ENCODE measurements around the gene C5orf58. TPM values are rescaled to one million over a fixed set of nuclear protein-coding genes. Genes with fewer than 3 reads are reported as not detected.

Gene C5orf58
- total and polyA plus RNA-seq, 9 of the 15 experiments (the other 6 are each of a cell fraction or from before 2014, with no cell fraction given), result 1.5 to 7.6 (median 5.3) TPM

DNA sequence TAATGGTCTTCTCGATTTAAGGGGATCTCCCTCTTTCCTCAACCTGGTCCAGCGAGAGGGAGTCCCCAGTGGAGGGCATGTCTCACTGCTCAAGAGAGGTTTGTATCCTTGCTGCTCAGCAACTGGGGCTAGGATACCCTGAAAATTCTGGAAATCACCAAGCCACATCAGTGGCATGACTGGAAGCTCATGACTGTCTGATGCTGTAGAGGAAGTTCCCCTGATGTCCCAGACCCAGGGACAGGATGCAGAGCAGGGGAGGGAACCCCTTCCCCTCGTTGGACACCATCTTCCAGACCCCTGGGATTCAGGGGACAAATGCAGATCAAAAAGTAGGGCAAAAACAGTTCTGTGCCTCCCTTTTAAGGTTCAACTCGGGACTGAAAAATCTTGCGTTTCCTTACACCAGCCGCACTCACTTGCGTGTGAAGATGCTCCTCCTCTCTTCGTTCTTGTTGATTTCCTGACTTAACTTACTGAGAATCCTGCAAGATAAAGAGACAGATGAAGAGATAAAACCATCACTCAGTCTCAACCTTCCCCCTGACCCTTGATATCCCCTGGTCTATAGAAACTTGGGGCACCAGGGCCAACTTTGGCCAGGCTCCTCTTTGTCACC lies 42.7 kb downstream of the C5orf58 start:
- no peaks in the 10 kb centered on the region for H3K9me3 ChIP-seq (replicated peaks; ENCODE audit: control insufficient read depth, insufficient read depth, low read depth, low read length)
- 41% methylated on average over 5 of the region's 8 CpGs for WGBS (ENCODE audit: insufficient coverage, low coverage, missing lambda C conversion rate)
- H3K27me3 ChIP-seq (ENCODE audit: control insufficient read depth in 2 of 2, insufficient read depth in 2 of 2, low read length in 2 of 2), result no peaks in the 10 kb centered on the region
- DNase-seq (ENCODE audit: extremely low read depth in 1 of 4, low spot score in 3 of 4), result no peak
- H3K9me1 ChIP-seq (ENCODE audit: control insufficient read depth, insufficient read depth, low read length), result no peaks in the 10 kb centered on the region
- no peaks in the 10 kb centered on the region; the same call in 1 of the 2 replicates for H4K20me1 ChIP-seq (replicated peaks; ENCODE audit: control insufficient read depth, insufficient read depth, low read length)
- BruUV-seq (replicated peaks), result no TSS peak
- no peak for TF ChIP-seq RHOXF2B (CRISPR knock-in tag; conservative IDR thresholded peaks at IDR 0.05)
- no peak for TF ChIP-seq EP300 (IDR thresholded peaks at IDR 0.05; ENCODE audit: low read length)
- TF ChIP-seq RBM15 (IDR thresholded peaks at IDR 0.05; ENCODE audit: insufficient read depth, low read length), result no peak
- no peak for TF ChIP-seq TEAD1 (CRISPR knock-in tag; IDR thresholded peaks at IDR 0.05)
- no peak for TF ChIP-seq PCBP1 (IDR thresholded peaks at IDR 0.05; ENCODE audit: low read depth, low read length, poor library complexity, severe bottlenecking)
- TF ChIP-seq SIX5 (IDR thresholded peaks at IDR 0.05; ENCODE audit: borderline replicate concordance in 1 of 2, insufficient read depth in 1 of 2, low read depth in 1 of 2, low read length in 2 of 2), result no peak
- TF ChIP-seq SP1 (CRISPR knock-in tag; IDR thresholded peaks at IDR 0.05), result no peak
- TF ChIP-seq, protein P1, sequence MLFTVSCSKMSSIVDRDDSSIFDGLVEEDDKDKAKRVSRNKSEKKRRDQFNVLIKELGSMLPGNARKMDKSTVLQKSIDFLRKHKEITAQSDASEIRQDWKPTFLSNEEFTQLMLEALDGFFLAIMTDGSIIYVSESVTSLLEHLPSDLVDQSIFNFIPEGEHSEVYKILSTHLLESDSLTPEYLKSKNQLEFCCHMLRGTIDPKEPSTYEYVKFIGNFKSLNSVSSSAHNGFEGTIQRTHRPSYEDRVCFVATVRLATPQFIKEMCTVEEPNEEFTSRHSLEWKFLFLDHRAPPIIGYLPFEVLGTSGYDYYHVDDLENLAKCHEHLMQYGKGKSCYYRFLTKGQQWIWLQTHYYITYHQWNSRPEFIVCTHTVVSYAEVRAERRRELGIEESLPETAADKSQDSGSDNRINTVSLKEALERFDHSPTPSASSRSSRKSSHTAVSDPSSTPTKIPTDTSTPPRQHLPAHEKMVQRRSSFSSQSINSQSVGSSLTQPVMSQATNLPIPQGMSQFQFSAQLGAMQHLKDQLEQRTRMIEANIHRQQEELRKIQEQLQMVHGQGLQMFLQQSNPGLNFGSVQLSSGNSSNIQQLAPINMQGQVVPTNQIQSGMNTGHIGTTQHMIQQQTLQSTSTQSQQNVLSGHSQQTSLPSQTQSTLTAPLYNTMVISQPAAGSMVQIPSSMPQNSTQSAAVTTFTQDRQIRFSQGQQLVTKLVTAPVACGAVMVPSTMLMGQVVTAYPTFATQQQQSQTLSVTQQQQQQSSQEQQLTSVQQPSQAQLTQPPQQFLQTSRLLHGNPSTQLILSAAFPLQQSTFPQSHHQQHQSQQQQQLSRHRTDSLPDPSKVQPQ (CRISPR knock-in tag; IDR thresholded peaks at IDR 0.05; ENCODE audit: borderline replicate concordance), result no peak
- no peak for TF ChIP-seq CHD1 (IDR thresholded peaks at IDR 0.05; ENCODE audit: low read length)
- no peak for TF ChIP-seq BRD9 (IDR thresholded peaks at IDR 0.05; ENCODE audit: low read depth, partially characterized antibody)
- TF ChIP-seq RBM39 (optimal IDR thresholded peaks at IDR 0.05; ENCODE audit: low read depth, low read length), result no peak
- TF ChIP-seq RB1 (IDR thresholded peaks at IDR 0.05; ENCODE audit: low read depth), result no peak
- no peak overlapping the region for H3K4me3 ChIP-seq
- H3K79me2 ChIP-seq (ENCODE audit: control insufficient read depth, insufficient read depth, low read length), result no peaks in the 10 kb centered on the region
- CTCF ChIA-PET (ENCODE audit: low intra/inter-chr PET ratio), result no interaction called here
- no peak for ATAC-seq
- no peak overlapping the region for H3K27ac ChIP-seq (ENCODE audit: extremely low read depth, low read depth, low read length)
- H3K9ac ChIP-seq (ENCODE audit: insufficient read depth in 1 of 2, low read depth in 2 of 2, low read length in 2 of 2), result no peak overlapping the region; a peak in 1 of 4 replicates
- in situ Hi-C loops (cut with MboI), result no loop called here
- no peak overlapping the region for H3K4me2 ChIP-seq (ENCODE audit: insufficient read depth, low read length)
- H3K4me1 ChIP-seq (replicated peaks in 1 of 2; ENCODE audit: control insufficient read depth in 2 of 2, insufficient read depth in 2 of 2, low read length in 2 of 2), result peaks cover 8 to 38% of the 10 kb centered on the region in 2 experiments
- intact Hi-C loops (cut with micrococcal nuclease), result loop anchor here (2.0 kb wide), 1 partner anchor 145 kb away; no protein-coding TSS in a partner anchor
- peaks cover 9% of the 10 kb centered on the region; the same call in 2 of the 3 replicates for H3K36me3 ChIP-seq (ENCODE audit: control insufficient read depth, insufficient read depth, low read length)
- FAIRE-seq, result no peak
- POLR2A ChIA-PET, result interaction anchor here (0.6 to 1.3 kb wide), 4 partner anchors 16 to 220 kb away, joined by 3 to 4 read pairs (median 3); partner anchors contain the start of gene LCP2
- no peak overlapping the region for H2AFZ ChIP-seq (ENCODE audit: low read depth, low read length)
